Spleen (tissue), 7 donors: Measurements from ENCODE around the gene TBL1X.

Experiments
- POLR2AphosphoS5 ChIP-seq, 3 donors: sonication (generic); formaldehyde crosslinking; IDR thresholded peaks; one replicate each; pipeline ENCODE4 v1.5.1; 2017; ENCODE audit warnings: antibody characterized with exemption in 3 of 3
- TF ChIP-seq, protein P1 (sequence below), 11 experiments: fragments of 200-600 bp in 7 of 11; fragments of 450-650 bp in 4 of 11; sonication (generic) in 4 of 11; IDR thresholded peaks in 8 of 11; conservative IDR thresholded peaks in 3 of 11; 1 replicate in 7 of 11; 2 replicates in 4 of 11; pipeline versions ENCODE4 v1.4.0 to v1.8.0; 2016 to 2021; ENCODE audit warnings: antibody characterized with exemption in 11 of 11, inconsistent platforms in 4 of 11, mild to moderate bottlenecking in 1 of 11
- donor health status: DM: no; HTN: no; CAD: no; lungs with moderate emphysema.
- donor health status: DM: no; HTN: no; CAD: no.
- donor health status: DM: no; HTN: no; CAD: no.

DNA sequence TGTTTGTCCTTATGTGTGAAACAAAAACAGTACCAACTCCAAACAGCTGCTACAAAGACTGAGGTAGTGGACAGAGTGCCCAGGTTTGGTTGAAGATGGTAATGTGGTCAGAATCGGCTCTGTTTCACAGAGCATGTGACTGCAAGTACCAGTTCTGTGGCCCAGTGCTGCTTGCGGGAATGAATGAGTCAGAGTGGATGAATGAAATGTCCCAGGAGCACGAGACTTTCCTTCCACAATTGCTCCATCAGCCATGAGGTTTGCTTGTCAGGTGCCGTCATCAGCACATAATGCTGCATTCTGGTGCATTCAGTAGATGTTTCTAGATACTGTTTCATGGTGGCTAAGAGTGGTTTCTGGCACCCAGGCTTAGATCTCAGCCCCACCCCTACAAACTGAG, 216.6 kb downstream of the TBL1X start:
- TF ChIP-seq POLR2AphosphoS5 (IDR thresholded peaks at IDR 0.05) = no peak
- TF ChIP-seq, protein P1, sequence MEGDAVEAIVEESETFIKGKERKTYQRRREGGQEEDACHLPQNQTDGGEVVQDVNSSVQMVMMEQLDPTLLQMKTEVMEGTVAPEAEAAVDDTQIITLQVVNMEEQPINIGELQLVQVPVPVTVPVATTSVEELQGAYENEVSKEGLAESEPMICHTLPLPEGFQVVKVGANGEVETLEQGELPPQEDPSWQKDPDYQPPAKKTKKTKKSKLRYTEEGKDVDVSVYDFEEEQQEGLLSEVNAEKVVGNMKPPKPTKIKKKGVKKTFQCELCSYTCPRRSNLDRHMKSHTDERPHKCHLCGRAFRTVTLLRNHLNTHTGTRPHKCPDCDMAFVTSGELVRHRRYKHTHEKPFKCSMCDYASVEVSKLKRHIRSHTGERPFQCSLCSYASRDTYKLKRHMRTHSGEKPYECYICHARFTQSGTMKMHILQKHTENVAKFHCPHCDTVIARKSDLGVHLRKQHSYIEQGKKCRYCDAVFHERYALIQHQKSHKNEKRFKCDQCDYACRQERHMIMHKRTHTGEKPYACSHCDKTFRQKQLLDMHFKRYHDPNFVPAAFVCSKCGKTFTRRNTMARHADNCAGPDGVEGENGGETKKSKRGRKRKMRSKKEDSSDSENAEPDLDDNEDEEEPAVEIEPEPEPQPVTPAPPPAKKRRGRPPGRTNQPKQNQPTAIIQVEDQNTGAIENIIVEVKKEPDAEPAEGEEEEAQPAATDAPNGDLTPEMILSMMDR (IDR thresholded peaks at IDR 0.05 in 8 of 11, conservative IDR thresholded peaks at IDR 0.05 in 3 of 11) = no peak
